Activated gamma-delta T cell (primary cell): ENCODE results near the gene APC2.
"Not testable (repeated sequence)": the region's sequence is repeated elsewhere in the genome, so short reads cannot be mapped to it uniquely, and the experiment has no call there.

Source experiments
- DNase-seq: peaks from one replicate; lab custom pipeline; 2025; lab: John Stamatoyannopoulos, UW

APC2 gene

DNA sequence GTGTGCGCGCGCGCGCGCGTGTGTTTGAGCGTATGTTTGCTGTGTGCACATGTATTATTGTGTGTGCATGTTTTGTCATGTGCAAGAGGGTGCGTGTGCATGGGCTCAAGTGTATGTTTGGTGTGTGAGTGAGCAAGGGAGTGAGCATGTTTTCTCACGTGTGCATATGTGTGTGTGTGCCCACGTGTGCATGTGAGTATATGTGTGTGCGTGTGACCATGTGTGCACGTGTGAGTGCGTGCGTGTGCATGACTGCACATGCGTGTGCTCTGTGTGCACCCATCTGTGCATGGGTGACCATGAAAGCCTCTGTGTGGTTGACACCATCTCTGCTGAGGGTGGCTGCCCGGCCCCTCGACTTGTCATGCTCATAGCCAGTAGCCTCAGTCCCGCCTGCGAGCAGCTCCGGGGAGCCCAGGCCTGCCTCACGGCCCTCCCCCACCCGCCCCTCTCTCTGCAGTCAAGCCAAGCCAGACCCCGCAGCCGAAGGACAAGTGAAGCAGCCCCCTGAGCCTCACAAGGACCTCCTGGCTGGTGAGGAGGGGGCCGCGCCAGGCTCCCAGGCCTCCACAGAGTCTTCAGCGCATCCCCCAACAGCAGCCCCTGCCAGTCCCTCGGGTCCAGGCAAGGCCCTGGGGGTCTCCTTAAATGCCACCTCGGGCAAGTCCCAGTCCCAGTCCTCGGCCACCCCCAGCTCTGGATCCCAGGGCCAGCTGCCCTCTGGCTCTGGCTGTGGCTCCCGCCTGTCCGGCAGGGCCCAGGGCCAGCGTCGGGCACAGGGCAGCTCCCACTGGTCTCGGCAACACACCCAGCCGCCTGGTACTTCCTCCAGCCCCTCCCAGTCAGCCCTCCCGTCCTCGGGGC lies 47.0 kb downstream of the APC2 start:
- DNase-seq = no peak

DNA sequence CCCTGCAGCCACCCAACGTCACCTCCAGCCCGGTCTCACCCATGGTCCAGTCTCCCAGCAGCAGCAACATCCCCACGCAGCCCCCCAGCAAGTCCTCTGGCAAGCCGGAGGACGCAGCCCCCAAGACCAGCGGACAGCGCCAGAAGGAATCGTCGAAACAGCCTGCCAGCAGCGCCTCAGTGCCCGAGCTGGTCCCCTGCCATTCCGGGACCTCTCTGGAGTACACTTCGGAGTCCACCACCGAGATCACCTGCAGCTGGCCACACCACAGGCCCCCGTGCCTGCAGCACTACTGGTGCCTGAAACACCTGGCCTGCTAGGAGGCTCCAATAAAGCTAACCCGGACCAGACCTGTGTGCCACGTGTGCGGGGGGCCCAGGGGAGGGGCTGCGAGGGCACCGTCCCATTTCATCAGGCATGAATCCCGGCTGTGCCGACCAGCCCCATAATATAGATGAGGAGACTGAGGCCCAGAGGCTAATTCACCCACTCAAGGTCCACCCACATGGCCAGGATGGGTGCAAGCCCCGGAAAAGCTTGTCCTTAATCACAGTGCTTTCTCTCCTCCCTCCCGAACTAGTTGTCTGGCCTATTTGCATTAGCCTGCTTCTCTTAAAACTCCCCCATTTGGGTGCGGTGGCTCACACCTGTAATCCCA lies 47.8 kb downstream of the APC2 start:
- no peak for DNase-seq

DNA sequence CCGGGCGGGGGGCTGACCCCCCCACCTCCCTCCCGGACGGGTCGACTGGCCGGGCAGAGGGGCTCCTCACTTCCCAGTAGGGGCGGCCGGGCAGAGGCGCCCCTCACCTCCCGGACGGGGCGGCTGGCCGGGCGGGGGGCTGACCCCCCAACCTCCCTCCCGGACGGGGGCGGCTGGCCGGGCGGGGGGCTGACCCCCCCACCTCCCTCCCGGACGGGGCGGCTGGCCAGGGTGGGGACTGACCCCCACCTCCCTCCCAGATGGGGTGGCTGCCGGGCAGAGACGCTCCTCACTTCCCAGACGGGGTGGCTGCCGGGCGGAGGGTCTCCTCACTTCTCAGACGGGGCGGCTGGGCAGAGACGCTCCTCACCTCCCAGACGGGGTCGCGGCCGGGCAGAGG lies 49.3 kb downstream of the APC2 start:
- DNase-seq = not testable (repeated sequence)

DNA sequence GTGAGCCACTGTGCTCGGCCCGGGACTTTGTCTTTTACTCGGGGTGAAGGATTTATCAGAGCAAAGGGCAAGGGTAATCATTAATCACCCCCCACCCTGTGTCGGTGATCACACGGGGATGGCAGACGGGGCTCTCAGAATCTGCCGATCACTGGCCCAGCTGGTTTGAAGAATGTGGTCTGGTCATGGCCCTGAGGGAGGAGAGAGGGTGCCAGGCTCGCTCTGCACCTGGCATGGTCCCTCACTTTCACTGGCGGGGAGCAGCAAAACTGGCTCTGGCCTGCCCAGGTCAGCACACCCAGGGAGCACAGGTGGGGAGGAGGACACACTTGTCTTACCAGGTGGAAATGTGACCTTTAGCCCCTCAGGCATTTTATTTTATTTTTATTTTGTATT lies 51.3 kb downstream of the APC2 start:
- no peak for DNase-seq

DNA sequence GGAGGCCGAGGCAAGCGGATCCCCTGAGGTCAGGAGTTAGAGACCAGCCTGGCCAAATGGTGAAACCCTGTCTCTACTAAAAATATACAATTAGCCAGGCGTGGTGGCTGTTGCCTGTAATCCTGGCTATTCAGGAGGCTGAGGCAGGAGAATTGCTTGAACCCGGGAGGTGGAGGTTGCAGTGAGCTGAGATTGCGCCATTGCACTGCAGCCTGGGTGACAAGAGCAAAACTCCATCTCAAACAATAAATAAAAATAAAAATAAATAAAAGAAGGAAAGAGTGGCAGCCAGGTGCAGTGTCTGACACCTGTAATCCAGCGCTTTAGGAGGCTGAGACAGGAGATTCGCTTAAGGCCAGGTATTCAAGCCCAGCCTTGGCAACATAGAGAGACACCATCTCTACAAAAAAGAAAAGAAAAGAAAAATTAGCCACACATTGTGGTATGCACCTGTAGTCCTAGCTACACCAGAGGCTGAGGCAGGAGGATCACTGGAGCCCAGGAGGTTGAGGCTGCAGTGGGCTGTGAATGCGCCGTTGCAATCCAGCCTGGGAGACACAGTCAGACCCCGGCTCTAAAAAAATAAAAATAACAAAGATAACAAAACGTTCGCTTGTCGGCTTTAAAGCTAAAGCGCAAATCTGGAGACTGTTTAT lies 52.6 kb downstream of the APC2 start:
- DNase-seq = no peak

DNA sequence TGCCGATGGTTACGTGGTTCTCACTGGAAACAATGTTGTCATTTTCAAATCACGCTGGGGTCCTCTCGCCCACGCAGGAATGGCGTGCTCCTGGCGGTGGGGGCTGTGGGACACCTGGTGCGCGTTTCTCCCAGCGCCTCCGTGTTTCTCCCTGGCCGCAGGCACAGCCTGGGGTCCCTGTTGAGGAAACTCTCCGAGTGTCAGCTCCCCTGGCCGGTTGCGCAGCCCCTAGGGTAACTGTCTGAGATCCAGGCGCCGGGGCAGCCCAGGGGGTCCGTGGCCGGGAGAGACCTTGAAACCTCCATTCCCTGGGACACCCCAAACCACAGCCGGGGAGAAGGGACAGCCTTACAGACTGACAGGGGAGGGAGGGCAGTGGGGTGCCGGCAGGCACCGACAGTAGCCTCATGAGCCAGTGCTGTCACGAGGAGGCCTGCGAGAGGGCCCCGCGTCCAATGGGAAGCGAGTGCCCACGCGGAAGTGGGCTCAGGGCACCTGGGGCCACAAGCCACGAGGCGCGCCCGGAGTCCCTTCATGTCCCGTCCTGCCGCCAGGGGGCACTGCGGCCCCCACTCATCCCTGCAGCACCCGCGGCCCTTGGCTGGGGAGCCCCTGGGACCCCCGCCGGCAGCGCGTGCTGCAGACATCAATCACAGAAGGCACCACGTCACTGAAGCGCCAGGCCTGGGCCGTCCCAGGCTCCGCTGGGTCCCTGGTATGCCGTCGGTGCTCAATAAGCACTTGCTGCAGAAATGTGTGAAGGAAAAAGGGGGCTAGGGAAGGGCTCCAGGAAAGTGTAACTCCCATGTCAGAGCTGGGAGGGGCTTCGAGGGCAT lies 53.4 kb downstream of the APC2 start:
- DNase-seq = peak; percentile 41

DNA sequence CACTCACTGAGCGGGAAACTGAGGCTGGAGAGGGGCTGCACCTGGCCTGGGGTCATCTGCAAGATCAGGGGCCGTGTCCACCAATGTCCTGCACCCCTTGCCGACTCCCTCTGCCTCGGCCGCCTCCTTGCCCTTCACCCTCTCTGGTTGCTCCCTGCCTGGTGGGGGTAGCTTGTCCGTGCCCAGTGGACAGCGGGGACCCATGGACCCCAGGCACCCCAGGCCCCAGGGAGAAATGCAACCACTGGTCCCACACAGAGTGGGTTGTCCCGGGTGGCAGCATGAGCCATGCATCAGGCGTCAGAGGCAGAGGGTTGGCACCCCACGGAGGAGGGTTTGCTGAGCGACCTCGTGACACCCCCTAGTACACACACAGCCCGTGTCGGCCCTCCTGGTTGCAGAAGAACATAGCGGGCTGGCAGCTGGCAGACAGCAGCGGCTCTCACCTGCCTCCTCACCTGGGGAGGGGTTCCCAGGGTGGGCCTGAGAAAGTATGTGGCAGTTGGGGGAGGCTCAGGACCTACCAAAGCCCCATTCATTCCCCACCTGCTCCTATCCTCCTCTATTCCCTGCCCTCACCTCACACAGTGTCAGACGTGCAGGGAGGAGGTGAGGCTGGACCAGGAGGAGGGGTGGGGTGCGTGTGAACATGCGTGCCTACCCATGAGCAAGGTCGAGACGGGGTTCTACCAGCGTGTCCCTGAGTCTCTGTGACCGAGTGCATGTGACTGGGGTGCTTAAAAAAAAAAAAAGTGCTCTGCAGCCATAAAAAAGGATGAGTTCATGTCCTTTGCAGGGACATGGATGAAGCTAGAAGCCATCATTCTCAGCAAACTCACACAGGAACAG lies 54.2 kb downstream of the APC2 start:
- no peak for DNase-seq

DNA sequence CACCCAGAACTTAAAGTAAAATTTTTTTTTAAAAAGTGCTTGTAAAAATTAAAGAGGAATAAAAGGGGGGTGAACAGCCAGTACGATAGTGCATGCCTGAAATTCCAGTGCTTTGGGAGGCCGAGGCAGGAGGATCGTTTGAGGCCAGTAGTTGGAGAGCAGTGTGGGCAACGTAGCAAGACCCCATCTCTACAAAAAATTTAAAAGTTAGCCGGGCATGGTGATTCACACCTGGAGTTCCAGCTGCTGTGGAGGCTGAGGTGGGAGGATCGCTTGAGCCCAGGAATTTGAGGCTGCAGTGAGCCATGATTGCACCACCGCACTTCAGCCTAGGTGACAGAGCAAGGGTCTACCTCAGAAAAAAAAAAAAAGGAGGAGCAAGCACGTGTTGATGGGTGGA lies 55.1 kb downstream of the APC2 start:
- no peak for DNase-seq

DNA sequence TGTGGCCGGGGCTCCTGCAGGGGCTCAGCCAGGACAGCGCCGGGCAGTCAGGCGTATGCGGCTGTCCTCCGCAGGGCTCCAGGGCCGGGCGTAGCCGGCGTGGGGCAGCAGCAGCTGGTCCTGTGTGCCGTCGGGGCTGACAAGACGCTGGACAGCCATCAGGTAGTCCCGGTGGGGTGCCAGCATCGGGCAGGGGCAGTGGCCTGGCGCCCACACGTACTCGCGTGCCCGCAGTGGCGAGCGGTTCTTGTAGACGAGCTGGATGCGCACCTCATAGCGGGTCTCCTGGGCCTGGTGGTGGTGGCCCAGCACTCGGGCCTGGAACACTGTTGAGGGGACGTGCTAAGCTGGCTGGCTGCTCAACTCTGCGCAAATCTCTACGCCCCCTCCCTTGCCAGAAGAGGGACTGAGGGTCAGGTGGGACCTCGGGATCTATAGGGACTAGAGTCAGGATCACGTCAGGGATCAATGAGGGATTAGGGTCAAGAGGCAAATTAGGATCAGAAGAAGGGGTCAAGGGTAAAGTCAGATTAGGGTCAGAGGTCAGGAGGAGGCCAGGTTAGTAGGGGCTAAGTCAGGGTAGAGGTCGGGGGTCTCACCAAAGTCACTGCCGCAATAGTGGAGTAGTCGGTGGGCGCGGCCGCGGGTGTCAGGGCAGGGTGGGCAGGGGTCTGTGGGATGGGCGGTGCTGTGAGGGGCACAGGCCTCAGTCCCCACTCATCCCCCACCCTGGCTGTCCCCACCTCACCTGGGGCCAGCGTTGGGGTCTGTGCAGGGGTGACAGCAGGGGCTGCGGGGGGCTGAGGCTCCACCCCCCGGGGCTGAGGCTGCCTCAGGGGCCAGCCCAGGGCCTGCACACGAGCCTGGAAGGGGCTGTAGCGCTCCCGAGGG lies 56.3 kb downstream of the APC2 start:
- no peak for DNase-seq

DNA sequence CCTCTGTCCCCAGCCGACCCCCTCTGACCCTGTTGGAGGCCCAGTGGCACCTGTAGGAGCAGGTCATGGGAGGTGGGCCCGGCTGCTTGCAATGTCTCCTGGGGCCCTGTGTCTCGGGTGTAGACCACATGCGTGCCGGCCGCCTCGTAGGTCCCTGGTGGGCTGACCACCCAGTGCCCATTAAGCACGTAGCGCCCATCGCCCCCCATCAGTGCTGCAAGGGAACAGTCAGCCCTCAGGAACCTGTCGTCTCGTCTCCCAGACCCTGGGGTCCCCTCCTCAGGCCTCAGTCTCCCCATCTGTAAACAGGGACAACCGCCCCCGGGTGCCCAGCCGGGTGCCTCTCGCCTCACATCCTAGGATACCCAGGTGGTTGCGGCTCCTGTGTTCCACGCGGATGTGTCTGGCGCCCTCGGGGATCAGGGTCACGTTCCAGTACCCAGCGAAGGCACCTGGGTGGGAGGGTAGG lies 57.3 kb downstream of the APC2 start:
- DNase-seq = no peak

DNA sequence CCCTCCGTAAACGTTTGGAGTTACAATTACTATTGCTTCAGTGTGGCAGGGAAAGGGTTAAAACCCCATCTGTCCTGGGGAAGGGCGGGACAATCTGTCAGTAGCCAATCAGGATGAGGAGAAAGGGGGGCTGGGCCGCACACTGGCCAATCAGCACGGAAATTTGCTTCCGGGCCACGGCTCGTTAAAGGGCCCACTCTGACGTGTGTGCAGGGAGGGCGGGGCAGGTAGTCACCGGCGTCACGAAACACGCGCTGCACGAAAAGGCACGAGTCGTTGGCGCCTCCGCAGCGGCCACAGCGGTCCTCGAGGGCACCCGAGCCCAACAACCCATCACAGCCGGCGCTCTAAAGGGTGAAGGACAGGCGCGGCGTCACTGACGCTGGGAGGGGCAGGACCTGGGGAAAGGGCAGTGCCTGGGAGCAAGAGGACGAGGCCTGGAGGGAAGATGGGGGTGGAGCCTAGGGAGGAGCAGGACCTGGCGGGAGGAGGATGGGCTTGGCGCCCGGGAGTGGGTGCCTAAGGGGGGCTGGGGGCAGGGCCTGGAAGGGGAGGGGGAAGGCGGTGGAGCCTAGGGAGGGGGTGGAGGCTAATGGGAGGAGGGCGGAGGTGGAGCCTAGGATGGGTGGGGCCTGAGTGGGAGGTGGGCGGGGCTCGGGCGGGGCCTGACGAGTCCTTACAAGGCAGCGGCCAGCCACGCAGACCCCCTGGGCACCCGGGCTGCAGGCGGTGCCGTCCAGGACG lies 58.0 kb downstream of the APC2 start:
- DNase-seq = peak; percentile 72

DNA sequence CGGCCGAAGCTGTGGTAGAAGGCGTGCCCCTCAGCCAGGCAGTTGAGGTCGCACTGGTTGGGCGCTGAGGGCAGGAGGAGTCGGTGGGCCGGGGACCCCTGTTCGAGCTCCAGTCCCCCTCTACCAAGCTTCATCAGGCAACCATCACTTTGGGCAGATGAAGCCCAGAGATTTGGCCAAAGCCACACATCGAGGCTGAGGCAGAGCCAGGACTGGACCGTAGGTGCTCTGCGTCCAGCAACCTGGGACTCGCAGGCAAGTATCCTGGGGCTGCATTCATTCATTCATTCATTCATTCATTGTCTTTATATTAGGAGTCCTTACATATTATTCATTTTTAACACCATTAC lies 58.6 kb downstream of the APC2 start:
- DNase-seq = no peak

DNA sequence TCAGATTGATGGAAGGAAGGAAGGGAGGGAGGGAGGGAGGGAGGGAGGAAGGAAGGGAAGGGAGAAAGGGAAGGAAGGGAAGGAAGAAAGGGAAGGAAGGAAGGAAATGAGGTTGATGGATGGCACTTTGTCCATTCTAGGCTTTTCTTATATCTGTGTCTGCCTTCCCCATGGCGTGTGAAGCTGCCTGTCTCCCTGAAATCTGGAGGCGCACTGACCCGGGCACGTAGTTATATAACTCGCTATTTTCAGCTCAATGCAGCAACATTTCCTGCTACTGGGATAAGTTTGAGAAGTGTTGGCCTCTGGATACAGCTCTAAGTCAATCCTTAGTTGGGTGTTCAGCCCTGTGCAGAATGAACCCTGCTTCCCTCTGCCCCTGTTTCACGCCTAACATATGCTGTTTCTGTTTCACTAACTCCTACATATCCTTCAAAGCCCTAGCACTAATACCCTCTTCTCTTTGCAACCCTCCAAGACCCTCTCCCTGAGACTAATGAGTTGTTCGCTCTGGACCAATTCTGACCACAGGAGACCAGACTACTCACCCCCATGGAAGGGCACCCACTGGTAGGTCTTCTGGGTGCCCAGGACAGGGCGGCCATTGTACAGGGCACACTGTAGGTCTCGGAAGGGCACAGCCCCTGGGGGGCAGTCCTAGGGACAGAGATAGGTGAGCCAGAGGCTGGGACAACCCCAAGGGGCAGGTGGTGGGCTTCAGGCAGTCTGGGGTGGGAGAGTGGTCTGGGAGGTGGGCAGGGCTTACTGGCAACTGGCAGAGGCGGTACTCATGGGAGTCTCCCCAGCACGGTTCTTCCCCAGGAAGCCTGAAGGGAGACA lies 59.9 kb downstream of the APC2 start:
- no peak for DNase-seq

DNA sequence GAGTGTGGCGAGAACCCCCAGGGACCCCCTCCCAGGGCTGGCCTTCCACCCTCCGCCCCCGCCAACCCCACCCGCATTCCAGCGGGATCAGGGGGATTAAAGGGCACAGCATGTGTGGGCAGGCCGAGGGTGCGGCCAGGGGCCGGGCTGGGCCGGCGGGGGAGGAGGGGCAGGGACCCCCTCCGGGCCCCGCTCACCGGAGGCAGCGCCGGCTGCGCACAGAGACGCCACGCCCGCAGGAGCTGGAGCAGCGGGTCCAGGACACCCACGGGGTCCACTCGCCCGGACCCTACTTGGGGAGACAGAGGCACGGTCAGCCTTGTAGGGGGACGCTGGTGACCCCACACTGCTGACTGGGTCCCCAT lies 60.5 kb downstream of the APC2 start:
- DNase-seq = no peak

DNA sequence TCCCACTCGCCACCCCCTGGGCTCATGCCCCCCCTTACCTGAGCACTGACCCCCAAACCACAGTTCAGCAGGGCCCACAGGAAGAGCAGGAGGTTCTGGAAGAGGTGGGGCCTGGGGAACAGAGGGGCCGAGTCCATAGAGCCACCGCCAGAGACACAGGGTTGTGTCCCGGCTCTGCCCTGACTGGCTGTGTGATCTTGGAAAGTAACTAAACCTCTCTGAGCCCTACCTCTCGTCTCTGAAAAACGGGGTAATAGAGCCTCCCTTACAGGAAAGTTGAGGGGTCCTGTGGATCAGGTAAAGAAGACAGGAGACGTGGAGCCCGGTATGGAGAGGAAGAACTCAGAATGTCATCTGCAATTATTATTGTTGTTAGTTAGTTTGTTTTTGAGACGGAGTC lies 60.9 kb downstream of the APC2 start:
- no peak for DNase-seq

DNA sequence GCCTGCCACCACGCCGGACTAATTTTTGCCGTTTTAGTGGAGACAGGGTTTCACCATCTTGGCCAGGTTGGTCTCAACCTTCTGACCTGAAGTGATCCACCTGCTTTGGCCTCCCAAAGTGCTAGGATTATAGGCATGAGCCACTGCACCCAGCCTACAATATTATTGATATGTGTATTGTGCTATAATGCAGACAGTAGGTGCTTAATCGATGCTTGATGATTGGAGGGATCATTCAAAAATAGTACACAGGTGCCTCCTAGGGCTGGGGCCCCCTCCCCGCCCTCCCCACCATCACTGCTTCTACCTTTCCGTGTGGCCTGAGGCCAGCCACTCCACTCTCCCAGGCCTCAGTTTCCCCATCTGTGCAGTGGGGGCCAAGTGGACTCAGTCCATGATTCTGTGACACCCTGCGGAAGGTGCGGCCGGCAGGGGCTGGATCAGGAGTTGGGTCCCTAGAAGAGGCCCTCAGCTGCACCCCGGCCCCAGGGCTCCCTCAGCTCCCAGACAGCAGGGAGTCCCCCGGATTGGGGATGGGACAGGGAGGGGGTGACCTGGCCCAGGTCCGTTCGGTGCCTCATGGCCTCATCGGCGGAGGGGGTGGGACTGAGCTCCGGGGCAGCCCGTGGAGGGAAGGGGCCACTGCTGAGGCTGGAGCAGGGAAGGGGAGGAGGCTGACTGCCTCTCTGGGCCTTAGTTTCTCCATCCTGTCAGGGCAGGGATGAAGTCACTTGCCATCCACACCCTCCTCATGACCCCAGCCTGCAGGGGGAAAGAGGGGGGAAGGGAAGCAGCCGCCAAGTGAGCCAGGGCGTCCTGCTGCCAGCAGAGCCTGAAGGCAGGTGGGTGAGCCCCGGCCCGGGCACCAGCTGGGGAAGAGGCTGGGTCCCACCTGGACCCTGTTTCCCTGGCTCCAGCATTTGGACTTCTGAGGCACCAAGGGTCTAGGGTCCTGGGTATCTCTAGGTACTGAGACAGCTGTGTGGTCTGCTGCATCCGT lies 61.7 kb downstream of the APC2 start:
- no peak for DNase-seq
